B cell (primary cell): ENCODE measurements around the gene TTC9. TPM values are rescaled to one million over a fixed set of nuclear protein-coding genes. Genes with fewer than 3 reads are reported as not detected.

Source experiments
- ATAC-seq: fragments of 200-7000 bp; cut with Tn5 transposase; one replicate; pipeline ENCODE4 v1.10.0; 2021; ENCODE audit warnings: low read depth, mild to moderate bottlenecking, moderate number of reproducible peaks, moderate library complexity
- CTCF ChIA-PET: fragments of 350-600 bp; sonication (Branson Sonifier 250); formaldehyde crosslinking; loops from one replicate; lab custom pipeline; 2021; ENCODE audit warnings: antibody characterized with exemption, inconsistent platforms; lab: Charles Lee
- POLR2A ChIA-PET: fragments of 350-600 bp; sonication (Branson Sonifier 250); formaldehyde crosslinking; loops from one replicate; lab custom pipeline; 2021; ENCODE audit warnings: antibody characterized with exemption; lab: Charles Lee
- DNase-seq: peaks from one replicate; pipeline ENCODE4 v3.0.0; 2013
- H2AFZ ChIP-seq: 2 replicates; pipeline ENCODE4 v1.6.1; 2012; ENCODE audit warnings: mild to moderate bottlenecking, low read depth, low read length; ENCODE audit not compliant: insufficient read depth, poor library complexity, severe bottlenecking
- H3K27ac ChIP-seq, 2 donors: 1 replicate in 1 of 2; 2 replicates in 1 of 2; pipeline ENCODE4 v1.5.1; 2012 to 2013; ENCODE audit warnings: low read length in 2 of 2, mild to moderate bottlenecking in 2 of 2, moderate library complexity in 1 of 2
- H3K27me3 ChIP-seq, 4 experiments: fragments of 200-600 bp in 1 of 4; sonication (generic) in 1 of 4; replicated peaks in 1 of 4; 1 replicate in 2 of 4; 2 replicates in 2 of 4; pipeline versions ENCODE4 v1.6.1 to v1.7.0; 2013 to 2016; ENCODE audit warnings: low read length in 3 of 4, mild to moderate bottlenecking in 2 of 4, mixed read lengths in 1 of 4, moderate library complexity in 1 of 4; ENCODE audit not compliant: insufficient read depth in 4 of 4, control insufficient read depth in 3 of 4; ENCODE audit errors: control extremely low read depth in 1 of 4
- H3K36me3 ChIP-seq, 2 experiments: replicated peaks in 1 of 2; 1 replicate in 1 of 2; 2 replicates in 1 of 2; pipeline versions ENCODE4 v1.6.1 to v1.7.1; 2013; ENCODE audit warnings: low read length in 1 of 2; ENCODE audit not compliant: insufficient read depth in 2 of 2, control insufficient read depth in 1 of 2; ENCODE audit errors: control extremely low read depth in 1 of 2, extremely low read depth in 1 of 2
- H3K4me1 ChIP-seq, 2 donors: fragments of 200-600 bp in 1 of 2; sonication (generic) in 1 of 2; 1 replicate in 1 of 2; 2 replicates in 1 of 2; pipeline versions ENCODE4 v1.5.1 to v1.6.1; 2013 to 2017; ENCODE audit warnings: low read length in 2 of 2; ENCODE audit not compliant: control insufficient read depth in 2 of 2, insufficient read depth in 2 of 2
- H3K4me2 ChIP-seq: replicated peaks from 2 replicates; pipeline ENCODE3; 2012; ENCODE audit warnings: mild to moderate bottlenecking, low read depth, low read length; ENCODE audit not compliant: poor library complexity, severe bottlenecking
- H3K4me3 ChIP-seq, 5 experiments: fragments of 200-600 bp in 1 of 5; sonication (generic) in 1 of 5; 1 replicate in 3 of 5; 2 replicates in 2 of 5; pipeline versions ENCODE4 v1.5.1 to v1.7.0; 2011 to 2016; ENCODE audit warnings: low read length in 4 of 5, mild to moderate bottlenecking in 4 of 5, low read depth in 2 of 5, control low read depth in 1 of 5, moderate library complexity in 1 of 5; ENCODE audit not compliant: insufficient read depth in 1 of 5; ENCODE audit errors: control extremely low read depth in 1 of 5, extremely low read depth in 1 of 5
- H3K79me2 ChIP-seq: fragments of 200-600 bp; sonication (generic); one replicate; pipeline ENCODE4 v1.6.0; 2016; ENCODE audit warnings: low read length; ENCODE audit not compliant: control insufficient read depth, insufficient read depth
- H3K9ac ChIP-seq: fragments of 200-600 bp; sonication (generic); 2 replicates; pipeline ENCODE4 v1.6.1; 2017; ENCODE audit warnings: mild to moderate bottlenecking, low read length, moderate library complexity
- H3K9me3 ChIP-seq, 3 donors: one replicate each; pipeline versions ENCODE4 v1.6.1 to v1.7.1; 2013; ENCODE audit warnings: low read length in 2 of 3; ENCODE audit not compliant: control insufficient read depth in 2 of 3, insufficient read depth in 1 of 3; ENCODE audit errors: control extremely low read depth in 1 of 3
- H4K20me1 ChIP-seq: 2 replicates; pipeline ENCODE4 v1.6.0; 2012; ENCODE audit warnings: mild to moderate bottlenecking, low read length; ENCODE audit not compliant: insufficient read depth, control insufficient read depth, poor library complexity, severe bottlenecking
- H3K27ac Mint-ChIP-seq: one replicate; pipeline ENCODE4 v1.8.0; 2021; ENCODE audit warnings: mixed read lengths
- H3K27me3 Mint-ChIP-seq: one replicate; pipeline ENCODE4 v1.8.0; 2021; ENCODE audit warnings: mixed read lengths
- H3K4me1 Mint-ChIP-seq: one replicate; pipeline ENCODE4 v1.8.0; 2021; ENCODE audit warnings: mixed read lengths
- H3K4me3 Mint-ChIP-seq: one replicate; pipeline ENCODE4 v1.8.0; 2021; ENCODE audit warnings: mixed read lengths
- H3K9me3 Mint-ChIP-seq: one replicate; pipeline ENCODE4 v1.8.0; 2022; ENCODE audit warnings: mixed read lengths; ENCODE audit not compliant: insufficient read depth
- EZH2 ChIP-seq: IDR thresholded peaks from 2 replicates; pipeline ENCODE4 v1.6.1; 2012; ENCODE audit warnings: borderline replicate concordance, low read depth, mild to moderate bottlenecking, moderate library complexity, low read length; ENCODE audit not compliant: insufficient read depth, poor library complexity, severe bottlenecking
- WGBS: methylation state at CpG from one replicate; pipeline ENCODE4 v1.1.5; 2013; ENCODE audit warnings: missing lambda C conversion rate; ENCODE audit not compliant: insufficient coverage; 5-methylcytosine and 5-hydroxymethylcytosine counted together
- intact Hi-C: fragments of 100-400 bp; cut with micrococcal nuclease; formaldehyde crosslinking; loops from one replicate; pipeline ENCODE4 v1.10.0; 2022
- polyA plus RNA-seq: library from polyadenylated mRNA; depleted of rRNA; stranded (reverse); fragments of >200 nt; gene quantifications from 2 replicates; pipeline ENCODE4 v1.2.3, GENCODE V29; 2012
- total RNA-seq, 2 donors: library from RNA; stranded (reverse); fragments of 120-200 nt in 1 of 2; gene quantifications; 1 replicate in 1 of 2; 2 replicates in 1 of 2; pipeline versions ENCODE4 v1.2.3 to v1.2.4, GENCODE V29; 2013 to 2022
- TF ChIP-seq, protein P1 (sequence below): fragments of 200-600 bp; IDR thresholded peaks from one replicate; pipeline ENCODE4 v1.8.0; 2022; ENCODE audit warnings: antibody characterized with exemption, mild to moderate bottlenecking

TTC9 gene
- total and polyA plus RNA-seq, 2 donors (not counting 1 experiment from before 2014, with no cell fraction given) = 15.3 to 16.3 TPM

DNA sequence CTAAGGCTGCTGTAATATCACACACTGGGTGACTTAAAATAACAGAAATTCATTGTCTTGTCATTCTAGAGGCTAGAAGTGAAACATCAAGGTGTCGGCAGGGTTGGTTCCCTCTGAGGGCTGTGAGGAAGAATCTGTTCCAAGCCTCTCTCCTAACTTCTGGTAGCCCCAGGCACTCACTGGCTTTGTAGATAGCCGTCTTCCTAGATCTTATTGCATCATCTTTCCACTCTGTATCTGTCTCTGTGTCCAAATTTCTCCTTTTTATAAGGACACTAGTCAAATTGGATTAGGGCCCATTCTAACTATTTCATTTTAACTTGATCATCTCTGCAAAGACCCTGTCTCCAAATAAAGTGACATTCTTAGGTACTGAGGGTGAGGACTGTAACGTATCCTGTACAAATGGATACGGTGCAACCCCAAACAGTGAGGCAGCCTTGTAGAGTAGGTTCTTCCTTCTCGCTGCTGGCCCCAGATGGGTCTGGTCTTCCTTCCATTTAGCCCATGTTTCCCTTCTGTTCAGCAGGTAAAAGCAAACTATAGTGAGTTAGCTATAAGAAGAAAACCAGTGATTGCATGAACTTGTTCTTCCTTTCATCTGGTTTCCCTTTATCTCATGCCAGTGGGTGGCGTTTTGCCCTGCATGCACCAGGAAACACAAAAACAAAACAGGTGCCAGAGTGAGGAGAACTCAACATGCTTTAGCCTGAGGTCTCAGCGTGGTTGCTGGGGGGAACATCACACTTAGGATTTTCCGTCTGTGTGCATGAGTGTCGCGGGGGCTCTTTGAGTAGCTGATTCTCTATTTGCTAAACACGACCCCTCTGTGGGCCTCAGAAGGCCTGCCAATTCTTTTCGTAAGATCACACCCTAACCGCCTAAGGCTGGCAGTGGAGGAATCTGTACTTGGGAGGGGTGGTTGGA lies 19.5 kb downstream of the TTC9 start:
- peak; percentile 74 for DNase-seq

More for the DNA sequence above, 19.5 kb downstream of the TTC9 start:
- Mint-ChIP-seq H3K4me1 (peaks cover 96% of the 10 kb centered on the region), H3K27me3 (no peaks in the 10 kb centered on the region), H3K4me3 (peak overlapping the region; percentile 70), H3K27ac (peak overlapping the region; percentile 87), H3K9me3 (no peaks in the 10 kb centered on the region)
- H3K27me3 ChIP-seq = no peaks in the 10 kb centered on the region
- peak; percentile 53 for ATAC-seq
- H3K36me3 ChIP-seq = peaks cover 0 to 18% of the 10 kb centered on the region in 2 experiments
- no peak for TF ChIP-seq EZH2
- TF ChIP-seq, protein P1, sequence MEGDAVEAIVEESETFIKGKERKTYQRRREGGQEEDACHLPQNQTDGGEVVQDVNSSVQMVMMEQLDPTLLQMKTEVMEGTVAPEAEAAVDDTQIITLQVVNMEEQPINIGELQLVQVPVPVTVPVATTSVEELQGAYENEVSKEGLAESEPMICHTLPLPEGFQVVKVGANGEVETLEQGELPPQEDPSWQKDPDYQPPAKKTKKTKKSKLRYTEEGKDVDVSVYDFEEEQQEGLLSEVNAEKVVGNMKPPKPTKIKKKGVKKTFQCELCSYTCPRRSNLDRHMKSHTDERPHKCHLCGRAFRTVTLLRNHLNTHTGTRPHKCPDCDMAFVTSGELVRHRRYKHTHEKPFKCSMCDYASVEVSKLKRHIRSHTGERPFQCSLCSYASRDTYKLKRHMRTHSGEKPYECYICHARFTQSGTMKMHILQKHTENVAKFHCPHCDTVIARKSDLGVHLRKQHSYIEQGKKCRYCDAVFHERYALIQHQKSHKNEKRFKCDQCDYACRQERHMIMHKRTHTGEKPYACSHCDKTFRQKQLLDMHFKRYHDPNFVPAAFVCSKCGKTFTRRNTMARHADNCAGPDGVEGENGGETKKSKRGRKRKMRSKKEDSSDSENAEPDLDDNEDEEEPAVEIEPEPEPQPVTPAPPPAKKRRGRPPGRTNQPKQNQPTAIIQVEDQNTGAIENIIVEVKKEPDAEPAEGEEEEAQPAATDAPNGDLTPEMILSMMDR = peak; percentile 27
- peak overlapping the region; percentile 83 to 93 for H3K27ac ChIP-seq
- ChIA-PET POLR2A (interaction anchor here (0.9 to 1.3 kb wide), 2 partner anchors 18 to 20 kb away, joined by 5 to 6 read pairs; partner anchors contain the start of gene TTC9), CTCF (interaction anchor here (0.7 to 9.3 kb wide), 11 partner anchors 13 to 185 kb away, joined by 3 to 64 read pairs (median 4); partner anchors contain the start of gene TTC9)
- intact Hi-C loops = loop anchor here (2.0 to 5.0 kb wide), 2 partner anchors 18 to 894 kb away; partner anchors contain the start of gene SRSF5
- H4K20me1 ChIP-seq = no peaks in the 10 kb centered on the region
- peak overlapping the region; percentile 25 for H3K9ac ChIP-seq
- H3K4me3 ChIP-seq = peak overlapping the region in 2 of 5 experiments; percentile 12 to 24
- H3K4me1 ChIP-seq = peaks cover 98 to 100% of the 10 kb centered on the region in 2 donors
- H3K9me3 ChIP-seq = no peaks in the 10 kb centered on the region
- WGBS = 35% methylated on average over 3 of the region's 13 CpGs
- peak overlapping the region; percentile 71 for H3K4me2 ChIP-seq
- H2AFZ ChIP-seq = peak overlapping the region; percentile 23
- H3K79me2 ChIP-seq = peaks cover 96% of the 10 kb centered on the region
